Measurements from ENCODE around the gene GUCA2A. TPM values are rescaled to one million over a fixed set of nuclear protein-coding genes. Genes with fewer than 3 reads are reported as not detected.

Gene GUCA2A
- total RNA-seq, 2 experiments from 2014 or later: not detected

GRCh38 chr1:42122408-42122807 is 42.1 kb downstream of the GUCA2A start:
- intact Hi-C loops (cut with micrococcal nuclease; ENCODE audit: unreplicated experiment): no loop called here
- Histone ChIP-seq H3K4me3 (ENCODE audit: low read depth, low read length, poor library complexity, severe bottlenecking) (no peak overlapping the region), H3K36me3 (ENCODE audit: insufficient read depth, low read length) (no peaks in the 10 kb centered on the region), H3K9me3 (ENCODE audit: low read length) (no peaks in the 10 kb centered on the region), H3K4me1 (ENCODE audit: insufficient read depth, low read length, poor library complexity, severe bottlenecking) (no peaks in the 10 kb centered on the region), H3K79me2 (ENCODE audit: insufficient read depth, low read depth, low read length) (no peaks in the 10 kb centered on the region), H2AFZ (ENCODE audit: low read length) (no peak overlapping the region), H3K27ac (ENCODE audit: low read depth, low read length, poor library complexity, severe bottlenecking) (no peak overlapping the region), H4K20me1 (ENCODE audit: insufficient read depth, low read length) (no peaks in the 10 kb centered on the region), H3K9me2 (ENCODE audit: insufficient read depth, low read length) (no peaks in the 10 kb centered on the region), H3K4me2 (ENCODE audit: low read length) (no peak overlapping the region)
- TF ChIP-seq CTCF (conservative IDR thresholded peaks at IDR 0.05; ENCODE audit: low read length) (no peak), EZH2phosphoT487 (IDR thresholded peaks at IDR 0.05; ENCODE audit: borderline replicate concordance, low read depth, low read length) (no peak)
- no TSS peak for BruUV-seq (replicated peaks)
- DNase-seq (ENCODE audit: low spot score): no peak
- ChIA-PET CTCF (ENCODE audit: unreplicated experiment) (no interaction called here), POLR2A (no interaction called here)

GRCh38 chr1:42118125-42118524 is 46.4 kb downstream of the GUCA2A start:
- Histone ChIP-seq H3K9me2 (ENCODE audit: insufficient read depth, low read length) (no peaks in the 10 kb centered on the region), H3K4me1 (ENCODE audit: insufficient read depth, low read length, poor library complexity, severe bottlenecking) (no peaks in the 10 kb centered on the region), H3K4me2 (ENCODE audit: low read length) (no peak overlapping the region), H3K27ac (ENCODE audit: low read depth, low read length, poor library complexity, severe bottlenecking) (no peak overlapping the region), H3K9me3 (ENCODE audit: low read length) (no peaks in the 10 kb centered on the region), H3K36me3 (ENCODE audit: insufficient read depth, low read length) (no peaks in the 10 kb centered on the region), H3K4me3 (ENCODE audit: low read depth, low read length, poor library complexity, severe bottlenecking) (no peak overlapping the region), H2AFZ (ENCODE audit: low read length) (no peak overlapping the region), H4K20me1 (ENCODE audit: insufficient read depth, low read length) (no peaks in the 10 kb centered on the region), H3K79me2 (ENCODE audit: insufficient read depth, low read depth, low read length) (no peaks in the 10 kb centered on the region)
- ChIA-PET CTCF (ENCODE audit: unreplicated experiment) (no interaction called here), POLR2A (interaction anchor here (0.6 kb wide), 1 partner anchor 13 kb away, joined by 3 read pairs; no protein-coding TSS in a partner anchor)
- TF ChIP-seq EZH2phosphoT487 (IDR thresholded peaks at IDR 0.05; ENCODE audit: borderline replicate concordance, low read depth, low read length): no peak
- no peak for TF ChIP-seq CTCF (conservative IDR thresholded peaks at IDR 0.05; ENCODE audit: low read length)
- no TSS peak for BruUV-seq (replicated peaks)
- no peak for DNase-seq (ENCODE audit: low spot score)
- intact Hi-C loops (cut with micrococcal nuclease; ENCODE audit: unreplicated experiment): no loop called here

GRCh38 chr1:42117214-42117613 is 47.3 kb downstream of the GUCA2A start:
- no peaks in the 10 kb centered on the region for H4K20me1 ChIP-seq (ENCODE audit: insufficient read depth, low read length)
- H3K4me3 ChIP-seq (ENCODE audit: low read depth, low read length, poor library complexity, severe bottlenecking): no peak overlapping the region
- CTCF ChIA-PET (ENCODE audit: unreplicated experiment): no interaction called here
- H3K9me2 ChIP-seq (ENCODE audit: insufficient read depth, low read length): no peaks in the 10 kb centered on the region
- H2AFZ ChIP-seq (ENCODE audit: low read length): no peak overlapping the region
- BruUV-seq (replicated peaks): no TSS peak
- TF ChIP-seq EZH2phosphoT487 (IDR thresholded peaks at IDR 0.05; ENCODE audit: borderline replicate concordance, low read depth, low read length) (no peak), CTCF (conservative IDR thresholded peaks at IDR 0.05; ENCODE audit: low read length) (no peak)
- no peaks in the 10 kb centered on the region for H3K4me1 ChIP-seq (ENCODE audit: insufficient read depth, low read length, poor library complexity, severe bottlenecking)
- no peaks in the 10 kb centered on the region for H3K36me3 ChIP-seq (ENCODE audit: insufficient read depth, low read length)
- H3K9me3 ChIP-seq (ENCODE audit: low read length): no peaks in the 10 kb centered on the region
- H3K4me2 ChIP-seq (ENCODE audit: low read length): no peak overlapping the region
- DNase-seq (ENCODE audit: low spot score): no peak
- POLR2A ChIA-PET: interaction anchor here (0.6 kb wide), 1 partner anchor 14 kb away, joined by 3 read pairs; no protein-coding TSS in a partner anchor
- intact Hi-C loops (cut with micrococcal nuclease; ENCODE audit: unreplicated experiment): no loop called here
- H3K79me2 ChIP-seq (ENCODE audit: insufficient read depth, low read depth, low read length): no peaks in the 10 kb centered on the region
- H3K27ac ChIP-seq (ENCODE audit: low read depth, low read length, poor library complexity, severe bottlenecking): no peak overlapping the region
